GM19455 (cell line): ENCODE measurements around the gene BCAS3.
"Not testable (repeated sequence)": the region's sequence is repeated elsewhere in the genome, so short reads cannot be mapped to it uniquely, and the experiment has no call there.

Experiments
- ATAC-seq: cut with Tn5 transposase; IDR thresholded peaks from one replicate; pipeline ENCODE4 v1.9.1; 2021; ENCODE audit not compliant: unreplicated experiment

BCAS3 gene

DNA sequence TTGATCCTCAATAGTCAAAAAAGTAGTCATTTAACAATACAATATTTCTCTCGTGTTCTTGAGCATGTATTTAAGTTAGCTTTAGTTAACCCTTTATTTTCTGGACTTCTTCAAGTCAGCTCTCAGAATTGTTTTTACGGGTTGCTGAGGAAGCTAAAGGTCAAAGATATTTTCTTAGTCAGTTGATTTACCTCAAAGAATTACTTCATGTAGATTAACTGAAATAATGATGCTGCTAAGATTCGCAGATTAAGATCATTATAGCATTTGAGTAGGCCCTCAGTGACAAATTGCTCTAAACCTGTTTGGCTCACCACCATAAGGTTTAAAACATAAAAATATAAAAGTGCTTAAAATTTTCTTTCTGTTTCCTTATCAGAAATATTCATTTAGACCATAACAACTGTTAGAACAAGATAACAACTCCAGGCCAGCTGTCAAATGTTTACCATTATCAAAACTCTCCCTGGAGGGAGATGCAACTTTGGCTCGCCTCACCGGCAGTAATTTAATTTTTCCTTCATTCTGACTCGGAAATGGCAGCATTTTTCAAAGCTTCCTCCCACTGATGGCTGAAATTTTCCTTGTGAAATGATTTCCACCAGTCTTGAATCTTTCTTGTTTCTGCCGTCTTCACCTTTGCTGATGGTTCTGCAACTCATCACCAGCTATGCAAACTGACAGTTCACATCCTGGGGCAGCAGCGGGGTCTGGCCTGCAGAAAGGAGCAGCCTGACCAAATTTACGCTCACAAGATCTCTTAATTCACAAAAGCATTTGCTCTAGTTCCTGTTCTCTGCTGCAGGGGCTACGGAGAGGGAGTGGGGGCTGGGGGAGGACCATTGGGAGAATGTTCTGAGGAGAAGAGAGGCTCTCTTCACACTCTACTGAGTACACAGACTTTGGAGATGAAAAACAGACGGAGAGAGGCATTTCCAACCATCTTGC is 467.2 kb downstream of the BCAS3 start:
- no peak for ATAC-seq

DNA sequence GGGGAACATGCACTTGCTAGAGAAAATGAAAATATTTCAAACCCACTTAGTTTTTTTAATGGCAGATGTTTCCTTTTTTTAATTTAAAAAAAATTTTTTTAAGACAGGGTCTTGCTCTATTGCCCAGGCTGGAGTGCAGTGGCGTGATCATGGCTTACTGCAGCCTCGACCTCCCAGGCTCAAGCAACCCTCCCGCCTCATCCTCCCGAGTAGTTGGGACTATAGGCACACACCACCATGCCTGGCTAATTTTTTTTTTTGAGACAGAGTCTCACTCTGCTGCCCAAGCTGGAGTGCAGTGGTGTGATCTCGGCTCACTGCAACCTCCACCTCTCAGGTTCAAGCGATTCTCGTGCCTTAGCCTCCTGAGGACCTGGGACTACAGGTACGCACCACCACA is 469.2 kb downstream of the BCAS3 start:
- ATAC-seq, result not testable (repeated sequence)

DNA sequence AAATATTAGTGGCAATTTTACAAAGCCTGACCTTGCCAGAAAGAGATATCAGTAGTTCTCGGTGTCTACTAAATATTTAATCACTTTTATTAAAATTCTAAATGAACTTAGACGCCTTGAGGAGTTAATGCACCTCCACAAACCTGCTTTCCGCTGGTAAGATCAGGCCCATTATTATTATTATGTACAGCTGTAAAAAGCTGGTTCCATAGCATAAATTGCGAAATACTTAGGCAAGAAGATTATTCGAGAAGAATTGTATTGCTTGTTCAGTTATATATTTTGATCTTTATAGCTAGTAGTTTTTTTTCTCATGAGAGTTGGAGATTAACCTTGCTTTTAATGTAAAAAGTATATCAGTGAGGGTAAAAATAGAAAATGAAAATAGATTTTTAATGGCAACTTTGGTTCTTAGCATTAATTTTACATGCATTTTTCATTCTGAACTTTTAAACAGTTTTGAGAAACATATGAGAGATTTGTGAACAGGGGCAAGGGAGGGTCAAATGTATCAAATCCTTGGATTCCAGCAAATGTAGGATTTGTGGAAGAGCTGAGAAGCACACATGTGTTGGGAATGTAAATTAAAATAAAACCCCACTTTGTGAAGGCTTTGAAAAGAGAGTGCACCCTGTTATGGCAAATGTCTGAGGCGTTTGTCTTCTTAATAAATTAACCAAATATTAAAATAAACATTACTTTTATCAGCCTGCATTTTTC is 471.6 kb downstream of the BCAS3 start:
- no peak for ATAC-seq

DNA sequence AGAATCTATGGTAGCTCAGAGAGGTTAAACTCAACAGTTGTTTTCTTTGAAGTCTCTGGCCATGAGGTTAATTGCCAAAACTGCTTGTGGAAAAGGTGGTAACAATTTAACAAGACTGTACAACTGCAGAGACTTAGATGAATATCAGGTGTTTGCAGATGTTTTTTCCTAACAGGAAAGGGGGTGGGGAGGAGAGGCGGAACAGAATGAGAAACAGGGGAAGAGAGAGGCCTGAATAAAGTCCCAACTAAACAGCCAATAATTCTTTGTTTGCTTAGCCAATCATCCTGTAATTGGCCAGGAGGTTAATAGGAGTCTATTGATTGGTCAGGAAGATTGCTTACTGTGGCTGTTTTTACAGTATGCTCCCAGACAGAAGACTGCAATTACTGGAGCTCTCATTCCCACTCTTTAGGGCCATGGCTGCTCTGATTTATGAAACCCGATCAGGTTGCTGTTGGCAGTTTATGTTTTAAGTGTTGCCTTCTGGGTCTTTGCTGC is 472.3 kb downstream of the BCAS3 start:
- no peak for ATAC-seq

DNA sequence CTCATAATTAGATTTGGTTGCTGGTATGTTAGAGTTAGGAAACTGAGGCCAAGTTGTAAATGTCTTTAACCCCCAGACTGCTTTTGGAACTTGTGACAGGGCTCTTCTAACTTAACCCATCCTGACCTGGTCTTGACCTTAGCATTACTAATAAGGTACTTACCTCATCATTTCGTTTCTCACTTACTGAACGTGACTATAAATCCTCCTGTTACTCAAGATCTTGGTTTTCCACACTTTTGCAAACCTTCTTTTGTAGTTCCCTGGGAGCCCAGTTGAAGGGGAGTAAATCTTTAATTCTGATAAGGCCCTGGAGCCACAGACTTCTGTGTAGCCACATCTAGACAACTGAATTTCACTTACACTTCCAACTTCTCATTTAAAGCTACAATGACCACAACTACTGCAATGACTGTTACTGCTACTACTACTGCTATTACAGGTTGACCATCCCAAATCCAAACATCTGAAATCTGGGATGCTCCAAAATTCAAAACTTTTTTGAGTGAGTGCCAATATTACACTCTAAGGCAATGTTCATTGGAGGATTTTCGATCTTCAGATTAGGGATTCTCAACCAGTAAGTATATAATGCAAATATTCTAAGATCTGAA is 473.1 kb downstream of the BCAS3 start:
- ATAC-seq, result no peak

DNA sequence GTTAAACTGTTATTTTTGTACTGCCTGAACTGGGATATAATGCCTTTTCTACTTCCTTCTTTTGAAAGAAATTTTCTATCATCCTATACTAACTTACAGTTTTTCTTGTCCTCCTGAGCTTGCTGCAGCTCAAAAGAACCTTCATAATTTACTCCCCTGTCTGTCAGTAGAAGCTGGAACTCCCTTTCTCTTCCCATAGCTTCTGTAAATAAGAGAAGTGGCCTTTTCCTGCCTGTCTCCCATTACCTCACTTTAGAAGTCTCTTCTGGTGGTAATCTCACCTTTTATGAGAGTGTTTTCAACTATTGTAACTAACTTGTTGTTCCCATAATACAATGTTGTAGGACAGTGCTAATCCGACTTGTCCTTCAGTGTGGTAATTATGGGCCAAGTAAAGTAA is 475.2 kb downstream of the BCAS3 start:
- ATAC-seq, result no peak

DNA sequence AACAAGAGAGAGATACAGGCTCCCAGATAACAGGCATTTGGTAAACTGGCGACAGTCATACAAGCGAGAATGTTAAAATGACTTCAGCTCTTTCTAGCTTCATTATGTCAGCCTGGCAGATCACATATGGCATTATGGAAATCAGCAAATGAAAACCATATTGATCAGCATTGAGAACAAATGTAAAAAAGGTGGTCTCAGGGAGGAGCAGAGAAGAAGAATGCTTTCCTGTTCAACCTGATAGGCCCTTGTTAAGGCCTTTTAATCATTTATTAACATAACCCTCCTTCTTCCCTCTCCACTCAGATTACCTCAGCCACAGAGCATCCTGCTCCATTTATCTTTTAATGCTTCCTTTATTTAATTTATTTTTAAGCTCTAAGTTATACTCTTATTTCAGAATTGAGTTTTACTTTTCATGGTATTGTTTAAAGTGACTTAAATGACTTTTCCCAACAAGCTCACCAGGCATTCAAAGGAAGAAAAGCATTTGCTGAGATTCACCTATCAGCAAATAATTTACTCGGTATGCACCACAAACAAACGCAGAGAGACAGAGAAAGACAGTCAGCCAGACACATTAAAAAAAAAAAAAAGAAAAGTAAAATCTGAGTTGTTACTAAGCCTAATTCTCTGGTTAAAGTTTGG is 478.1 kb downstream of the BCAS3 start:
- no peak for ATAC-seq

DNA sequence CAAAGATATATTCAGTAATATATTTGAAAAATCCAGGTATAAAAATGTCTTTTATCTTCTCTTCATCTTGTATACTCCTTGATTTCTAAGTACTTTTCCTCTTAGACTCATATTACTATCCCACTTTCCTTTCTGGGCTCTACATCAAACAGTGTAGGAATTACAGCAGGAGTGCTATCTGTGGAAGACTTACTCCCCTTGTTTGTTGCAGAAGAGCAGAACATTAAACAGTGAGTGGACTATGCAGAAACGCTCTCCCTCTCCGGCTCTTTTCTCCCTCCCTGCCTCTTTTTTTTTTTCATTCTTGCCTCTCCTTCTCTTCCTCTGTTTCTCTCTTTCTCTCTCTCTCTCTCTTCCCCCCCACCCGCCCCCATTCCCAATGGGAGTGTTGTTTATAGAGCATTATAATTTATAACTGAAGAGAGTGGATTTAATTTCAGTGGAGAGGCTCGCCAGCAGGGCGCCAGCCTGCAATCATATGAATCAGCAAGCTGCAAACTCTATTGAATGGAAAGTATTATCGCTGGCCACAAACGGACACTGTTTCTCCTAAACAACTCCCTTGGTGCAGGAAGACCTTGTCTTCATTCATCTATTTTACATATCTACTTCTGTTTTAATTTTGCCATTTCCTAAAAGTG is 479.7 kb downstream of the BCAS3 start:
- no peak for ATAC-seq

DNA sequence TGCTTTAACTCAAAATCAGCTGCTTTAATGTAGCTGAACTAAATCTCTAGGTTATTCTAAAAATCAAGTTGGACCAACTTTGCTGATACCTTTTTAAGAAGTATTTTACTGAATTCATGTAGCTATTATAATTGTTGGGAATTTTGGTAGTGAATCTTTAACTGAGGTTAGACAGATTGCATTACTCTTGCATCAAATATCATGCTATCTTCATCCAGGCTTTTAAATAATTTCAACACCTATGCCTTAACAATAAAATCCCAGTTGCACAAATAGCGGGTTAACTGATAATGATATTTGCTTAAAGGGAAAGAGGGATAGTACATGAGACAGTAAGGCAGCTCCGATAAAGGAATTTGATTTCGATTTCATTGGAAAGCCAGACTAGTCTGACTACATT is 480.7 kb downstream of the BCAS3 start:
- no peak for ATAC-seq

DNA sequence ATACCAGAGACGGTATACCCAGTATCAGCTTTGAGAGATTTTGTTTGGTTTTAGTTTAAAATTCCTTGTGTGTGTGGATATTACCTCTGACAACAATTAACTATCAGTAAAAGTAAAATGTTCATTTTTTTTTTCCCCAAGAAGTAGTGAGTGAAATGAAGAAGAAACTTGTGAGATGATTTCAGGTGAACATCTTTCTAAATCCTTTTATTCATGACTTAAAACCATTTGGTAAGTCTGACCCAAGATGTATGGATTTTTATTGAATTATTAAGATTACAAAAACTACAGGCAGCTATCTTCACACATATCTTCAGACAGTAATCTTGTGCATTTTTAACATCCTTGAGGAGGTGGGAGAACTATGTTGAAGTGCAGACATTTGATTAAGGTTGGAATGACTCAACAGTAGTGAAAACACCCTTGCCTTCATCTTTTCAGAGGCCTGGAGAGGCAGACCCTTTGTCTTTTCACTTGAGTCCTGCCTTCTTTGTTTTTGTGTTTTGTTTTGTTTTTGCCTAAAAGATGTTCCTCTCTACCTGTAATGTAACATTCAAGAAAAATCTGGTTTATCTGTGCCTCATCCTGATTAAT is 481.7 kb downstream of the BCAS3 start:
- no peak for ATAC-seq

DNA sequence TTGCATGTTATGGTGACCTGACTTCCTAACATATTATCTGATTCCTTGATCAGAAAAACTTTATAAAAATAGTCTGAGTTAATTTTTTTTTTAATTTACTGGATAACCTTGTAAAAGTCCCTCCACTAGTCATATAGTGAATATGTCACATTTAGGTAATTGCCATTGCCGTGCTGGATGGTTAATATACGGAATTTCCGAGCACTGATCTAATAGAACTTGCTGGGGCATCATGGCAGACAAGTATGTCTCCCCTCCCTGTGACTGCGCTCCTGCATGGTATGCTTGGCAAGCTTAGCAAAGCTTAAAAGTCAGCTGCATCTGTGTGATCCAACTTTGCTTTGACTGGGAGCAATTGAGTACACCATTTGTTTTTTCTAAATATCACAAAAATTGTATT is 482.6 kb downstream of the BCAS3 start:
- ATAC-seq, result no peak

DNA sequence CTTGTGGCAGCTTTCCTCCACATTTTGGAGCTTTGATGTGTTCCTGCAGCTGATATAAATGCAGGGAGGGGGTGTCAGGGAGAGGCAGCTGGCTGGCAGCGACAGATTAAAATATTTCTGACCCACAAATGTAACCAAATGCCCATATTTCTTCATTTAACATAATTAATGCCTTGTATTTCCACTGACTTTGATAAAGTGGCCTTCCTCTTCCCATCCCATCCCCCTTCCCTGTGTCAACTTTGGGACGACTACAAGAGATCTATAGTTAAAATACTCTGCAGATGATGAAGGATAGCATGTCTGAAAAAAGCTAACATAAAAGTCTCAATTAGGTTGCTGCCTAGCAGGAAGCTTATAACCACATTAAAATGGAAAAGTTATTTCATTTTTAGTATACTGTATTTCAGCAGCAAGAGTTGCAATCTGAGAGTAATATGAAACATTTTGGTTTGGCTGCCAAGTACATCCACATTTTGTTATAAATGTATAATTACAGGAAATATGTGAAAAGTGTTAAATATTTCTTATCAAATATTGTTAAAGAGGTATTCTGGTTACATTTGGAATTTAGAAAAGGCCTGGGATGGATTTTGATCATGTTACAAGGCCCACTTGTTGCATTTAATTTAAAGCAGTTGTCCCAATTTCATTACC is 483.3 kb downstream of the BCAS3 start:
- ATAC-seq, result no peak

DNA sequence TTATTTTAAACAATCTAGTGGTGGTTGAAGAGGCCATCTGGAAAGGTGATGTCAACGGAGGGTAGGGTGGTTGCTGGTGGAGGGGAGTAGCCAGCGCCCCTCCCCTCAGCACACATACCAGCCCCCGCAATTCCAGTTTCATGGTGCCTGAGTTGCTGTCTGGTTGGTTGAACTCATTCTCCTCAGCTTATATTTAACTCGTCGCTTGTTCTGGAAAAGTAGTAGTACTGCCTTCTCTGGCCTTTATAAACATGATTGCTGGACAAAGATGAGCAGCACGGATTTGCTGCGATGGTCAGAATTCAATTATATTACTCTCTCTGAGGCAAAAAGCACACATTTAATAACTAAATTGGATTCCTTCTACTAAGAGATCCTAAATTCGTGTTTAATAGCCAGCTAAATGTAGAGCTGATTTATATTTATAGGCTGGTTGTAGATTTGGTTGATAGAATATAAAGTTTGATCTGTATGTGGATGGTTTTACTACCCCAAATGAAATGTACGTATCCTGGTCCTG is 484.0 kb downstream of the BCAS3 start:
- no peak for ATAC-seq

DNA sequence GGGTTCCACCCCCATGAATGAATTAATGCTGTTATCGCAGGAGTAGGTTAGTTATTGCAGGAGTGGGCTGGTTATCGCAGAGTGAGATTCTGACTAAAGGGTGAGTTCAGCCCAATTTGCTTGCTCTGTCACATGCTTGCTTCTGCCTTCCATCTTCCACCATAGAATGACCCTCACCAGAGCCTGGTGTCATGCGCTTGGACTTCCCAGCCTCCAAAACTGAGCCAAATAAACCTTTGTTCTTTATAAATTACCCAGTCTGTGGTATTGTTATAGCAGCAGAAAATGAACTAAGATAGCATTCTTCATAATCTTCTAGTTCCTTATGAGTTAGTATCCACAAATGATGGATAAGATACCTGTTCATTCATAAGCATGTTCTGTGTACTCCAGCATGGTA is 486.9 kb downstream of the BCAS3 start:
- ATAC-seq, result no peak

DNA sequence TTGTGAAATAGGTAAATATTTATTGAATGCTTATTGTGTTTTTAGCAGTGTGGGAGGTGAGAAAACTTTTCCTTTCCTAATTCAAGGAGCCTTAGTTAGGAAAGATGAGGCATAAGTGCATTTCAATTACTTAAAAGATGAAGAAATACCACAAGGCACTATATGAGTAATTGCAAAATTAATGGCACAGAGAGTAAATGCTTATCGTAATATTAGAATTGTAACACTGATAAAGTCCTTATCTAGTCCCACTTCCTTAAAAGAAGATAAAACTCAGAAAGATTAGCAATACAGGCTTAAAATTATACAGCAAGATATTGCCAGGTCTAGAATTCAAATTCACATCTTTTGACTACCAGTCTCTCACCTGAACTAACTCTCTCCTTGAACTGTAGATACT is 489.4 kb downstream of the BCAS3 start:
- ATAC-seq, result no peak

DNA sequence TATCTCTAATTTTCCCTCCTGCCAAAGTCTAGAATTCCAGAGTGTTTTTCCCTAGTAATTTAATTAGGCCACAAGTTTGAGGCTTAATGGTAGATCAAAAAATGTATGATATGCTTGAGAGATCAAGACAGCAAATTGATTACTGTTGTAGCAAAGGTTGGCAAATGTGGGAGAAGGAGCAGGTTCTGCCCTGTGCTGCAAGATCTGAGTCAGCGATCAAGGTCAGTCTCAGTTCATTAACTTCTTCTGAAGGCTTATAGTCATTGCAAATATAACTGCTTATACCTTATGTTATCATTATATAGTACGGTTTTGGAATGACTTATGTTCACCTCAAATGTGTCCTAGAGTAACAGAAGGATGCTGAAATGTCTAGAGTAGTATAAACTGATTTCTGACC is 490.9 kb downstream of the BCAS3 start:
- ATAC-seq, result no peak

DNA sequence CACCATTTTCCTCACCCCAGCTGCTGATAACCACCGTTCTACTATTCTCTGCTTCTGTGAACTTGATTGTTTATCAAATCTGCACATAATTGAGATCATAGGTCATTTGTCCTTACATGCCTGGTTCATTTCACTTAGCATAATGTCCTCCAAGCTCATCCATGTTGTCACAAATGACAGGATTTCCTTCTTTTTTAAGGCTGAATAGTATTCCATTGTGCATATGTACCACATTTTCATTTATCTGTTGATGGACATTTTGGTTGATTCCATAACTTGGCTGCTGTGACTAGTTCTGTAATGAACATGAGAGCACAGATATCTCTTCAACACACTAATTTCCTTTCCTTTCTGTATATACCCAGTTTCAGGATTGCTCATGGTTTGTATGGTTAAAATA is 496.7 kb downstream of the BCAS3 start:
- no peak for ATAC-seq

DNA sequence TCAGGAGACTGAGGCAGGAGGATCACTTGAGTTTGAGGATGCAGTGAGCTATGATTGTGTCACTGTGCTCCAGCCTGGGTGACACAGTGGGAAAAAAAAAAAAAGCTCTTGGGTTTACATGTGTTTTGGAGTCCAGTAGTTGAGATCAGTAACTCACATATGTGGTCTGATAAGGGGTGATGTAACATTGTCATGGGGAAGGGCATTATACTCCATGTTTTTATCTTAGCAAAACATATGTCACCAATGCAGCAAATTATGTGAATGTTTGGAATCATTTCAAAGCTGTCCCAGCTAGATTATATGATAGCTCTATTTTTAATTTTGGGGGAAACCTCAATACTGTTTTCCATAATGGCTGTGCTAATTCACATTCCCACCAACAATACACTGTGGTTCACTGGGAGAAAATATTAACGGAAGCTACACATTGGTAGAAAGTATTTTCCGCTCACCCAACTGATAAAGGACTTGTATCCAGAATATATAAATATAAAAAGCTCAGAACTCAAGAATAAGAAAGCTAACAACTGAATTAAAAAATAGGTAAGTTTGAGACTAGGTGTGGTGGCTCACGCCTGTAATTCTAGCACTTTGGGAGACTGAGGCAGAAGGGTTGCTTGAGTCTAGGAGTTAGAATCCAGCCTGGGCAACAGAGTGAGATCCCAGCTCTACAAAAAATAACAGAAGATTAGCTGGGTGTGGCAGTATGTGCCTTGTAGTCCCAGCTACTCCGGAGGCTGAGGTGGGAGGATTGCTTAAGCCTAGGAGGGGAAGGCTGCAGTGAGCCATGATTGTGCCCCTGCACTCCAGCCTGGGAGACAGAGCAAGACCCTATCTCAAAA is 497.9 kb downstream of the BCAS3 start:
- ATAC-seq, result no peak

DNA sequence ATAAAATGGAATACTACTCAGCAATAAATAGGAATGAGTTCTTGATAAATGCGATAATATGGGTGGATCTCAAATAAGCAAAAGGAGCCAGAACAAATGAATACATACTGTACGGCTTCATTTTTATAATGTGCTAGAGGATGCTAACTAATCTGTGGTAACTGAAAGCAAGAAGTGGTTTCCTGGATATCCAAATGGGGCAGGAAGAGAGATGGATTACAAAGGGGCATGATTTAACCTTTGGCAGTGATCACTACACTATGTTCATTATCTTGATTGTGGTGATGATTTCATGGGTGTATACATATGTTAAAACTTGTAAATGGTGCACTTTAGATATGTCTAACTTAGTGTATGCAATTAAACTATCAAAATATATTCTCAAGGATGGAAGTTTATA is 499.7 kb downstream of the BCAS3 start:
- no peak for ATAC-seq
